SKM-1 (cell line): ENCODE data around the gene OTOF.

Experiments used
- DNase-seq: peaks from one replicate; lab custom pipeline; 2025; ENCODE audit not compliant: unreplicated experiment; lab: John Stamatoyannopoulos, UW

OTOF gene

GRCh38 chr2:26477911-26478253 is at the start of gene OTOF:
OTOF (minus strand) TSS chr2:26478124.
- DNase-seq: no peak

DNA sequence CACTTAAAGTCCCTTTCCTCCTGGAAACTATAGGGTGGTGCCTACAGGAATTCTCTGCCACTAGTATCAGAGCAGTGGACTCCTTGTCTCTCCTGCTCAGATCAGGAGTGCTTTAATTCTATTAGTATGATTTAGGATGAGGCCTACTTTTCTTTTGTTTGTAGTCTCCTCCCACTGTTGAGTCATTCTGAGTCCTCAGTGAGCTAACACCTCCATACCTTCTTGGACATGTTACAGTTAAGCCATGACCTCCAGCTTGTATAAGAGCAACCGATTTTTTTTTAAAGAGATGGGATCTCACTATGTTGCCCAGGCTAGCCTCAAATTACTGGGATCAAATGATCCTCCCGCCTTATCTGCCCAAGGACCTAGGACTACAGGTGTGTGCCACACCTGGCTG is 48.7 kb upstream of the OTOF start:
- no peak for DNase-seq

GRCh38 chr2:26526105-26526504 is 48.2 kb upstream of the OTOF start:
- no peak for DNase-seq

DNA sequence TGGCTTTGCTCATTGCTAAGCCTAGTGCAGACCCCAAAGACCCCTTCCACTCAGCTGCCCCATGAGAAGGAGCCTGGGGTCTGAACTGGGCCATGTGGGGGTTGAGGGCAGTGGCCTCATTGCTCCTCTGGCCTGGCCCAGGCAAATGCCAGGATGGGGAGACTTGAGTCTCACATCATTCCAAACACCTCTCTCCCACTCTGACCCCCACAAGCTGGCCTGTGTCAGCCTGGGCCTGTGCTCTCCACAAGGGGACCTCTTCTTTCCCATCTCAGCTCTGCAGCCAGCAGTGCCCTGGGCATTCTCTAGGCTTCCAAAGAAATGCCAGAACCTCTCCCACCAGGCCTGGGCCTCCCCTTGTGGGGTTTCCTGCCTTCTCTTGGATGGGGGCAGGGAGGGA is 45.8 kb upstream of the OTOF start:
- no peak for DNase-seq

GRCh38 chr2:26522751-26523171 is 44.8 kb upstream of the OTOF start:
- no peak for DNase-seq

GRCh38 chr2:26522325-26522724 is 44.4 kb upstream of the OTOF start:
- DNase-seq: no peak

GRCh38 chr2:26521913-26522180 is 43.9 kb upstream of the OTOF start:
- DNase-seq: no peak

DNA sequence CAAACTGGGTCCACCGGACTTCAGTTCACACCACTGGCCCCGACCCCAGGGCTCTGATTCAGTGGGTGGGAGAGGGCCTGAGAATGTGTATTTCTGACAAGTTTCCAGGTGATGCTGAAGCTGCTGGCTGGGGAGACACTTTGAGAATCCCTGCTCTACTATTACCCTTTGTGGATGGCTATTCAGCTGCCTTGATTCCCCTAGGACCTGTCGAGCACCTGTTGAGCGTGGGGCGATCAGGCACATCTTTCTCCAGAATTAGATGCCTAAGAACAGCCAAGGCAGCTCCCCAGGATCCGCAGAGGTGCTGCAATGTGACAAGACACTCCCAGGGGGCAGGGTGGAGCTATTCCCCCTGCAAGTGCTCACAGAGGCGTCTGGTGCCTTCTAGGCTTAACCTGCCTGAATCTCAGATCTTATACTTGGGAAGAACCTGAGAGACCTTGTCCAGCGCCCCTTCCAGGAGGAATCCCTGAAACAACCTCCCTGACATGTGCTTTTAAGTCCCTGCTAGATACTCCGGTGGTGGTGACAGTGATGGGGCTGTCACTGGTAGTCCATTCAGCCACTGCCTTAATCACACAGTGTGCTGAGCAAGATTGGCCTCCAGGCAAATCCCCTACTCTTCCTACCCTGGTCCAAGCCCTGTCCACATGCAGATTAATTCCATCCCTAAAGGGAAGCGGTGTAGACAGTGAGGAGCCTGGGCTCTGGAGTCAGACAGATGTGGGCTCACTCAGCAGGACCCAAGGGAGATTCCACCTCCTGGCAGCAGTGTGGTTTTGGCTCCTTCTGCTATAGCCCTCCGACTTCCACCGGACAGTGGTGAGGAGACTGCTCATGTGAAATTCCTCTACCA is 43.4 kb upstream of the OTOF start:
- no peak for DNase-seq

GRCh38 chr2:26520148-26520449 is 42.2 kb upstream of the OTOF start:
- no peak for DNase-seq

DNA sequence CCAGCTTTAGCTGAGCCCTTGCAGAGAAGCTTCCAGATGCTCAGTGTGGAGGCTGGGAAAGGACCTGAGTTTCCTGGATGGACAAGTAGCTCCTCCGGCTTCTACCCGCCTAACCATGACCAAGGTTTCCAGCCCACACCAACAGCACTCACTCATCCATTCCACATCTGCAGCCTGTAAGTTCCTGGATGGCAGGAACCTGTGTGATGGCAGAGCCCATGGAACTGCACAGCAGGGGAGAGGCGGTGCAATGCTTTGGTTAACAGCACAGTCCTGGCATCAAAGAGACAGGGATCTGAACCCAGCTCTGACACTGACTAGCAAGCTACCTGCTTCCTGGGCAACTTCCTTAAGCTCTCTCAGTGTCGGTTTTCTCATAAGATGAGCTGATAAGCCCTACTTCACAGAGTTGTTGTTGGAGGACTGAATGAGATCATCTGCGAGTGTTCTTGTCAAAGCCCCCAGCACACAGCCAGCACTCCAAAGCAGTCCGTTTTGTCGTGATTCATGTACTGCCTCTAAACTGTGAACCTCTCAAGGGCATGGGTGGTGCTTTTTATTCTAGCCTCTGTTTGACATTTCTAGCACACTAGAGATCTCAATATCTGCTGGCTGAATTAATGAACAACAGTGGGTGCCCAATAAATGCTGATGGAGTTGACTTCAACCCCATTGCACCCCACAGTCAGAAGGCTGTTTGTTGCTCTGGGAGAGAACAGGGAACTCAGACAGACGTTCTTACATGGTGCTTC is 41.6 kb upstream of the OTOF start:
- DNase-seq: no peak

GRCh38 chr2:26516781-26517180 is 38.9 kb upstream of the OTOF start:
- DNase-seq: no peak

GRCh38 chr2:26516246-26516645 is 38.3 kb upstream of the OTOF start:
- no peak for DNase-seq

DNA sequence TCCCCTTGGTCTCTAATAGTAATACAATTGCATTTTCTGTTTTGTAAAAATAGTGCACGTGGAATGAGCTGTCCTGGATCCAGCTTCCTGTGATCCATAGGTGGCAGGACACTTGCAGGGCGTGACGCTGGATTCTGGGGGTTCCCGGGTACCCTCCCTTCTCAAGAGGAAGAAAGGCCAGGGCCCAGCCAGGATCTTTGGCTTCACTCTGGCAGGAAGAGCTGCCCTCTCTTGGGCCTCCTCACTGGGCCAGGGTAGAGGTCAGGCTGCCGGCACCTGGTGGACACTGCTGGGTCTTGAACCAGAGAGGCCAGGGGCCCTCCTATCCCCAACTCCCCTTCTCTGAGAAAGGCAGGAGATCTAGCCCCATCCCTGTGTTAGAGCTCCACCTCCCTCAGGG is 37.8 kb upstream of the OTOF start:
- DNase-seq: no peak

GRCh38 chr2:26514045-26514444 is 36.1 kb upstream of the OTOF start:
- no peak for DNase-seq

- no peak for DNase-seq
Observed at GRCh38 chr2:26513261-26513660, 35.3 kb upstream of the OTOF start.

DNA sequence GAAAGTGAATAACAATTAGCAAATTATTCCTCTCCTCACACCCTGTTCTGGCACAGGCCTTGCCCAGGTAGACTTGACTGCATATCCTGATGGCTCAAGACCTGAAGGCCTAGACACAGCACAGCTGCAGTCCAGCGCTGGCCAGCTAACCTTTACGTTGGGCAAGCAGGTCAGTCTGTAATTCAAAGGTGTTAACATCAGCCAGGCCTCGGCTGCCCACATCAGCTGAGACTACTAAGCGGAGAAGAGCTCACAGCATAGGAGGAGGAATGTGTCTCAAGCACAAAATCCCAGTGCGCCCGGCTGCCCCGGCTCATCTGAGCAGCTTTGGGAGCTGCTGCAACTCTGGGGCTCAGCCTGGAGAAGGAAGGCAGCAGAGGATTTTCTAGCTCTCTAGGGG is 33.5 kb upstream of the OTOF start:
- DNase-seq: no peak

GRCh38 chr2:26510344-26510973 is 32.5 kb upstream of the OTOF start:
- no peak for DNase-seq

DNA sequence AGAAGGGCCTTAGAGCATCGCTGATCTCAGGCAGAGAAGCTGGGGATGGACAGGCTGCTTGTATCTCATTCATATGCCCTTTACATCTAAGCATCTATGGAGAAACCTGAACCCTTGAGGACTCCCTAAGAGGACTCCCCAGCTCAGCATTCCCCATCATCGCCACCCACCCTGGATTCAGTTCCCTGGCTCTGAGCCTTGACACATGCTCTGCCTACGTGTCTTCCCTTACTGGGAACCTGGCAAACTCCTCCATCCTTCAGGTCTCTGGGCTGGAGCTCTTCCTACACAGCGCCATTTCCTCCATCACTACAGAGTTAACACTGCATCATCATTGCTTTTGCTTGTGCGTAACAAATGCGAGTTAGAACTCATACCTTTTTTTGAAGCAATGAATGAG is 31.2 kb upstream of the OTOF start:
- DNase-seq: no peak

- DNase-seq: no peak
Observed at GRCh38 chr2:26507932-26508331, 30.0 kb upstream of the OTOF start.

- no peak for DNase-seq
Observed at GRCh38 chr2:26507088-26507487, 29.2 kb upstream of the OTOF start.

- no peak for DNase-seq
Observed at GRCh38 chr2:26506279-26506678, 28.4 kb upstream of the OTOF start.

DNA sequence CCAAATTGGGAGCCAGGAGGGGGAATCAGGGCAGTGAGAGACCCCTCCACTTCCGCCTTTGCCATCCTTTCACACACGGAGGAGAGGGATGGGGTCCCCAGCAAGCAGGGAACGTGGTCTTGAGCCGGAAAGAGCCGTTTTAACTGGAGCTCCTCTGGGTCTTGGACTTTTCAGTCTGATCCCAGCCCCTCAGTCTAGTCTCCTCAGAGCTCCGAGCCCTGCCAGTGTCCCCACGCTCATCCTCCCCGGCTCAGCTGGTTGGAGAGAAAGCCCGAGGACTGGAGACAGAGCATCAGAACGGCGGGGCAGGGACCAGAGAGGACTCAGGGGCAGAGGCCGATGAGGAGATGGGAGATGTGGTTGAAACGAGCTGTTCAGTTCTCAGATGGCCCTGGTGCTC is 26.1 kb upstream of the OTOF start:
- no peak for DNase-seq
